HG03457 (cell line): ENCODE measurements around the gene PRKAR1B.

Source experiments
- ATAC-seq: cut with Tn5 transposase; IDR thresholded peaks from one replicate; pipeline ENCODE4 v1.9.1; 2021; ENCODE audit warnings: moderate number of reproducible peaks; ENCODE audit not compliant: unreplicated experiment

PRKAR1B gene

DNA sequence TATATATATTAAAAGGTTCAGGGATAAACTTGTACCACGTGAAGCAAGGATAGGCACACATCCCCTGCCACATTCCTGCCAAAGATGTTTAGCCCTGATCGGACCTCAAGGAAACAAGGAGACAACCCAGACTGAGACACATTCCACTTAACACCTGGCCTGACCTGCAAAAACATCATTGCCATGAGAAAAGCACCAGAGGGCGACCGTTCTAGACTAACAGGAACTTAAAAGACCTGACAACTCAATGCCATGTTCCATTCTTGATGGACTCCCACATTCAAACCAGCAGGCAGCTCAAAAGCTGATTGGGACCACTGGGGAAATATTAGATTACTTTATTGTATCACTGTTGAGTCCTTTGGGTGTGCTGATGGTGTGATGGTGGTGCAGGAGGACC, 199.4 kb downstream of the PRKAR1B start:
- no peak for ATAC-seq

GRCh38 chr7:526460-527034, 200.5 kb downstream of the PRKAR1B start:
- ATAC-seq: no peak

DNA sequence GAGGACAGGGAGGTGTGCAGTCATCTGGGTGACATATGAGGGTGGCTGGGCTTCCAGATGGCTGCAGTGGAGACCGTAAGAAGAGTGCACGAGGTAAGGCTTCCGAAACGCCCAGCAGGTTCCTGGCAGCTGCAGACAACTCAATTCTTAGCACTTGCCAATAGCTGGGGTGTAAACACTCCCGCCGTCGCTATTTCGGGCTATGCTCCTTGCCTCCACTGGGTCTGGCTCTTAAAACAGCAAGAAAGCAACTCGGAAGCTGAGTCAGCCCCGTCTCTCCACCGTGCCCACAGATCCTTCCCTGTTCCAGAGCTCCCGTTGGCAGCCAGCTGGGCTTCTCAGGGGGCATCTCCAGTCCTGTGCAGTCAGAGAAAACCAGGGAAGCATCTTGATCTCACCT, 201.3 kb downstream of the PRKAR1B start:
- ATAC-seq: no peak

DNA sequence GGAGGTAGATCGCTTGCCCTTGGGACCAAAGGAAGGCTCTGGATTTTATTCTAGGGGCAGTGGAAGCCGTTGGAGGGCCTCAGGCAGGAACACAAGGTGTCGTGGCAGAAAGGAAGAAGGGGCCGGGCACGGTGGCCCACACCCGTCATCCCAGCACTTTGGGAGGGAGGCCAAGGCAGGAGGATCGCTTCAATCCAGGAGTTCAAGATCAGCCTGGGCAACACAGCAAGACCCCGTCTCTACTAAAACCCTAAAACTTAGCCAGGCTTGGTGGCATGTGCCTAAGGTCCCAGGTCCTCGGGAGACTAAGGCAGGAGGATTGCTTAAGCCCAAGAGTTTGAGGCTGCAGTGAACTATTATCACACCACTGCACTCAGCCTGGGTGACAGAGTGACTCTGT, 202.3 kb downstream of the PRKAR1B start:
- no peak for ATAC-seq

DNA sequence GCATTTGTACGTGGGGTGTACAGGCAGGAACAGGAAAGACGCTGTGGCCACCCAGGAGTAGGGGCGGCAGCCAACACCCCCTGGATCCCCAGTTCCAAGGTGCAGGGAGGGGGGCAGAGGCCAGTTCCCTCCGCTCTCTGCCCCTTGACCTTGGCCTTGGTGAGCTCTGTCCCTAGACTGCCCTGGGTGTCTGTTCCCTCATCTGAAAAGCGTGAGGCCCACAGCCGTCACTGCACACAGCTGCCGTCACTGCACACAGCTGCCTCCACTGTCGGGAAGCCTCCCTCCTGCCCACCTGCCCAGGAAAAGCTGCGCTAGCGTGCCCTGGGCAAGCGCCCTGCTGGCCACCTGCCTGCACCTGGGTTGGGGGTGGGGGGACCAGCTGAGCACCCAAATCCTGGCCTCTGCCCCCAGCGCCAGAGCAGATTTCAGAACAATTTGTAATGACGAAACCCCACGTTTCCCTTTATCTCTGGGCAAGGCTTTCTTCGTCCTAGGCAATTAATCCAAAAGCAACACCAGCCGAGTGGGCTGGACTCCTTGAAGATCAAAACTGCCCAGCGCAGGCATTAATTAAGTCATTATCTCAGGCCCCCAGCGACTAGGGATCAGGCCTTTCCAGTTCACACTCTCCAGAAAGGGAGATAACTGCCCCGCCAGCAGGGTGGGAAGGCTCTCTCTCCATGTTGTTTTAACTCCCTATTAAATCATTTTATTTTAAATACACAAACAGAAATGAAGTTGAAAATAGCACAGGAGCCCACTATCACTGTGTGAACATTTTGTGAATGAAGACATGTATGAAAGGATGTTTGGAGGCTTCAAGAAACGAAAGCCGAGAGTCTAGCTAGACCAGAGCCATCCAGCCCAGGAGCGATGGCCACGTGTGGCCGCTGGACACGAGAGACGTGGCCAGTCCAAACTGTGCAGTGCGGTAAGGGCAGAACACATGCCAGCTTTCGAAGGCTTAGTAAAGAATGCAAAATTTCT, 203.4 kb downstream of the PRKAR1B start:
- ATAC-seq: no peak

GRCh38 chr7:522951-523314, 204.1 kb downstream of the PRKAR1B start:
- no peak for ATAC-seq

DNA sequence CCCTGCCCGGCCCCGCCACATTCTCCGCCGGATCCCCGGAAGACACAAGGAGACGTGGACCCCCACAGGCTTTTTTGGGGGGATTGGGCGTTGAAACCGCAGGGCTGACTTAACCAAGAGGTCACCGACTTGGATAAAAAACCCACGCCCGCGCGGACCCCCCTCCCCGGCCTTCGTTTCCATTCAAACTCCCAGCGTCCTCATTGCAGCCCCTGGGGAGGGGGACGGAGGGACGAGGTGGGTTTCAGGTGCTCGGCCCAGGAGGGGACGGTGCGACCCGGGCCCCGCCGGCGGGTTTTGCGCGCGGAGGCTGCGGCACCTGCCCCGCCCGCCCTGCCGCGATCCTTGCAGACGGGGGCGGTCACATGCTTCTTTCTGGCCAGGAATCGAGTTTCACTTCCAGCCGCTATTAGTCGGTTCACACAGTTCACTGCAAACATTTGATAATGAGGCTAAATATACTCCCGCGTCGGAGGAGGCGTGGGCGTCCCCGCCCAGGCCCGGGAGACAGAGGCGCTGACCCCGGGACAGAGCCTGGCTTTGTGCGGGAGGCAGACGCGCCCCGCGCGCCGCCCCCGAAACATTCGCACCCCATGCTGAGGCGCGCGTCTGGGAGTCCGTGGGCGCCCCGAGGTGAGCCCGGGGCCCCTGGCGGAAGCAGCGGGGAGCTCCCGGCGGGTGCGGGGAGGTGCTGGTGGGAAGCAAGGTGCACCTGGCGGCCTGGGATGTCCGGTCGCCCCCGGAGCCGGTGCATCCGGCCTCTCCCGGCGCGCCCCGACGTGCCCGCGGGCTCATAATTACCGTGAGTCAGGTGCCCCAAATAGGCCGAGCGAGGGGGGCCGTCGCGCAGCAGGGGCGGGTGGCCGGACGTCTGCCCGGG, 204.8 kb downstream of the PRKAR1B start:
- no peak for ATAC-seq

- no peak for ATAC-seq
Observed at GRCh38 chr7:521221-522070, 205.6 kb downstream of the PRKAR1B start.

GRCh38 chr7:520503-521161, 206.4 kb downstream of the PRKAR1B start:
- ATAC-seq: no peak

DNA sequence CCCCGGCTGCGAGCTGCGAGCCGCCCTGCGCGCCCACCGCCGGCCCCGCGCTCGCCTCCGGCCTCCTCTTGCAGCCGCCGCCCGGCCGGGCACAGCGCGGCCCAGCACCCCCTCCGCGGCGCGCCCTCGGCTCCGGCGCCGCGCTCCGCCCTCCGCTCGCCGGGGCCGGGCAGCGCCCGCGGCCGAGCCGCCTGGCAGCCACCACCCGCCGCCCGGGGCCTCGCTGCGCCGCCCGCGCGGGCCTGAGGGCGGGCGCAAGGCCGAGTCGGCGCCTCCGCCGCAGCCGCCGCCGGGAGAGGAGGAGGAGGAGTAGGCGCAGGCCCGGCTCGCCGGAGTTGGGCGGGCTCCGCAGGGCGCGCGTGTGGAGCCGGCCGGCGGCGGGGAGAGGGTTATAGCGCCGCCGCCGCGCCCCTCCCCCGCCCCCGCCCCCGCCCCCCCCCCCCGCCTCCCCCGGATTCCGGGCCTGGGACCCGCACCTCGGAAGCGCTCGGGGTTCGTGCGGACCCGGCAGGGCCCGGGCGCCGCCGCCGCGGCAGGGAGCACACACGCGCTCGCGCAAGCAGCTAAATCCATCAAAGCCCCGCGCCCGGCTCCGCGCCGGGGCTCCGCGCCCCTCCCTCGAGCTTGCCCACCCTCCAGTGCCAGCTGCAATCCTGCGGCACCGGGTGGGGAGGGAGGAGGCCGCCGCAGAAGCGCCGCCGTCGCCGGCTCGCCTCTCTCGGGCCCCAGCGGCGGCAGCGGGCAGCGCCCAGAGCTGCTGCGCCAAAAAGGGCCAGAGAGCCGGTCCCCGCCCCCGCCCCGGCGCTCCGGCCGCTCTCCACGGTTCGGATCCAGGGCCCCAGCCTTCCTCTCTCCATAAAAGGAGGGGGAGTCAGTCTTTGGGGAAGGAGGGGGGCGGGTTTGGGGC, 207.3 kb downstream of the PRKAR1B start, which contains the start of gene PDGFA:
PDGFA (minus strand) TSS at position 363 of the 907 bp plus-strand sequence. CDS start 845 bp downstream, outside the sequence.
- no peak for ATAC-seq

DNA sequence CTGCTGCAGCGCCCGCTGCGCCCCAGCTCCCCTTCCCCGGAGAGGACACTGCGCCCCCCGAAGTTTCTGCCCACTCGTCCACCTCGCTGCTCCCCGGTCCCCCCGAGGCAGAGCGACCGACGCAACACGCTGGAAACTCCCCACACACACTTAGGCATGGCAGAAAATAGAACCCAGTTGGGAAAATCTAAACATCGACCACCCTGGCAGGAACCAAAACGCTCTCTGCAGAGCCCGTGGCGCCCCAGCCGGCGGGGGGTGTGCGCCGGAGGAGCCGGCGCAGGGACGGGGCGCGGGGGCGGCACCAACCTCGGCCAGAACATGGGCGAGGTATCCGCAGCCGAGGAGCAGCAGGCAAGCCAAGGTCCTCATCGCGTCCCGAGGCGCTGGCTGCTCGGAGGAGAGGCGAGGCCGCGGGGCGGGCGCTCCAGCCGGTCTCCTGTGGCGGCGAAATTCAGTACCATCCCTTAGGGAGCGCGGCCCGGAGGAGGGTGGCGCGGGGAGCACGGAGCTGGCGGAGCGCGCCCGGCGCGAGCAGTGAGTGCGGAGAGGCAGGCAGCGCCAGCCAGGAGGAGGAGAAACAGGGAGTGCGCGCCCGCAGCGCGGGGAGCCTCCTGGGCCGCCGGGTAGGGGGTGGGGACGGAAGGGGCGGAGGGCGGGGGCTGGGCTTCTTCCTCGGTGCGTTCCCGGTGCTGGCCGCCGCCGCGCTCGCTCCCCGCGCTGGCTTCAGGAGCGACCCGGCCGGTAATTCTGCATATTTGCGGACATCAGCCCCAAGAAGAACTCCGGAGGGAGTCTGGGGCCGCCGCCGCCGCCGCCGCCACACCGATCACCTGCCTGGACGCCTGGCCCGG, 208.2 kb downstream of the PRKAR1B start:
- ATAC-seq: no peak

- ATAC-seq: no peak
Observed at GRCh38 chr7:517774-518629, 209.1 kb downstream of the PRKAR1B start.

DNA sequence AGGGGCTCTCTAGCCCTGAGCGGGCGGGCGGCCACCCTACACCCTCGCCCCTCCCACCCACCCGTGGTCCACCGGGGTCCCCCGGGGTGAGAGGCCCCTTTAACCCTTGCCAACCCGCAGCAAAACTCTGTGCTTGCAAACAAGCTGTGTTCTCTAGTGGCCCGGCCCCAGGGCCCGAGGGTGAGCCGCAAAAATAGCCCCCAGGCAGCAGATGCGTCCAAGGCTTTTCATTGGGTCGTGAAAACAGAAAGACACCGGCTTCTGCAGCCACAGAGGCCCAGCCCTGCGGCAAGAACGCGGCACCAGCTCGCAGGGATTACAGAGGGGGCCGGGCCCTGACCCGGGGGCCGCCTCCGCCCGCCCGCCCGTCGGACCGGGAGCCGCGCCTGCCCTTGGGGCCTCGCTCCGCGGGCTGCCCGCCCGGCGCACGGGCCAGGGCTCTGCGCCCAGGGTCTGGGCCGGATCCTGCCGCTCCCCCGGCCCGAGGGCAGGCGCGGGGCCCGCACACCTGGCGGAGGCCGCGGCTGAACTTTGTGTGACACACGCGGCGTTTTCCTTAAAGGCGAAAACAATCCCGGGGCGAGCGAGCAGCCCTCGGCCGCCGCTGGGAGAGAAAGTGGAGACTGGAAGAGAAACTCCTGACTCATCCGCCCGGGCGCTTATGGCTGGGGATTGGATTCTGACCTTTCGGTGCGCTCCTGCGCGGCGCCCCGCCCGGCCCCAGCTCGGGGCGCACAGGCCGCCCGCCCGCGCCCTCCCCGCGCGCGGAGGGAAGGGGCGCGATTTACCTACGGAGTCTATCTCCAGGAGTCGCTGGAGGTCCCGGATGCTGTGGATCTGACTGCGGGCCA, 210.2 kb downstream of the PRKAR1B start:
- no peak for ATAC-seq

GRCh38 chr7:516216-516605, 210.9 kb downstream of the PRKAR1B start:
- ATAC-seq: no peak

- ATAC-seq: no peak
Observed at GRCh38 chr7:515628-516027, 211.5 kb downstream of the PRKAR1B start.
